Uterus (tissue), 4 donors: ENCODE measurements around the gene ALLC. TPM values are rescaled to one million over a fixed set of nuclear protein-coding genes. Genes with fewer than 3 reads are reported as not detected.

Experiments
- DNase-seq, 2 donors: peaks; one replicate each; pipeline ENCODE4 v3.0.0-alpha.2; 2019 to 2020
- H3K27ac ChIP-seq, 2 donors: fragments of 200-600 bp; sonication (generic); 1 replicate in 1 of 2; 2 replicates in 1 of 2; pipeline ENCODE4 v1.5.1; 2016 to 2018
- H3K27me3 ChIP-seq, 2 donors: fragments of 200-600 bp; sonication (generic); one replicate each; pipeline ENCODE4 v1.5.1; 2018 to 2019; ENCODE audit warnings: control low read depth in 1 of 2
- H3K36me3 ChIP-seq, 2 donors: fragments of 200-600 bp; sonication (generic); one replicate each; pipeline ENCODE4 v1.5.1; 2019; ENCODE audit warnings: control low read depth in 1 of 2
- H3K4me1 ChIP-seq, 2 donors: fragments of 200-600 bp; sonication (generic); one replicate each; pipeline ENCODE4 v1.5.1; 2018 to 2019; ENCODE audit warnings: control low read depth in 1 of 2
- H3K4me3 ChIP-seq, 2 donors: fragments of 200-600 bp; sonication (generic); 1 replicate in 1 of 2; 2 replicates in 1 of 2; pipeline ENCODE4 v1.5.1; 2018 to 2019; ENCODE audit warnings: mild to moderate bottlenecking in 1 of 2
- H3K9me3 ChIP-seq, 2 donors: fragments of 200-600 bp; sonication (generic); one replicate each; pipeline ENCODE4 v1.5.1; 2019; ENCODE audit warnings: control low read depth in 1 of 2
- CTCF ChIP-seq, 4 experiments: fragments of 200-600 bp in 2 of 4; fragments of 450-650 bp in 2 of 4; sonication (generic) in 2 of 4; IDR thresholded peaks; one replicate each; pipeline ENCODE4 v1.5.1; 2016 to 2019; ENCODE audit warnings: antibody characterized with exemption in 4 of 4, mild to moderate bottlenecking in 2 of 4, moderate library complexity in 1 of 4
- POLR2A ChIP-seq, 2 donors: fragments of 450-650 bp; IDR thresholded peaks; one replicate each; pipeline ENCODE4 v1.6.1; 2016; ENCODE audit warnings: antibody characterized with exemption in 2 of 2, mild to moderate bottlenecking in 1 of 2, moderate library complexity in 1 of 2
- intact Hi-C: fragments of 100-400 bp; cut with DNase I; formaldehyde crosslinking; loops from one replicate; pipeline ENCODE4 v1.15.1; 2023; ENCODE audit warnings: low total_unique reads
- total RNA-seq, 4 donors: library from RNA; depleted of rRNA in 3 of 4; stranded (reverse); fragments of >200 nt in 3 of 4; gene quantifications; one replicate each; pipeline versions ENCODE4 v1.1.0 to v1.2.4, GENCODE V29; 2014 to 2023
- donor health status: DM: yes; HTN: yes; CAD: no.

ALLC gene
- total RNA-seq, 4 donors from 2014 or later = not detected

- no peak for DNase-seq
- intact Hi-C loops = no loop called here
- Histone ChIP-seq H3K4me3 (no peak overlapping the region), H3K36me3 (no peaks in the 10 kb centered on the region), H3K27me3 (no peaks in the 10 kb centered on the region), H3K4me1 (no peaks in the 10 kb centered on the region), H3K27ac (no peak overlapping the region), H3K9me3 (no peaks in the 10 kb centered on the region)
- TF ChIP-seq CTCF (IDR thresholded peaks at IDR 0.05) (no peak), POLR2A (IDR thresholded peaks at IDR 0.05) (no peak)
Measured at GRCh38 chr2:3741867-3742602, 84.0 kb downstream of the ALLC start.

DNA sequence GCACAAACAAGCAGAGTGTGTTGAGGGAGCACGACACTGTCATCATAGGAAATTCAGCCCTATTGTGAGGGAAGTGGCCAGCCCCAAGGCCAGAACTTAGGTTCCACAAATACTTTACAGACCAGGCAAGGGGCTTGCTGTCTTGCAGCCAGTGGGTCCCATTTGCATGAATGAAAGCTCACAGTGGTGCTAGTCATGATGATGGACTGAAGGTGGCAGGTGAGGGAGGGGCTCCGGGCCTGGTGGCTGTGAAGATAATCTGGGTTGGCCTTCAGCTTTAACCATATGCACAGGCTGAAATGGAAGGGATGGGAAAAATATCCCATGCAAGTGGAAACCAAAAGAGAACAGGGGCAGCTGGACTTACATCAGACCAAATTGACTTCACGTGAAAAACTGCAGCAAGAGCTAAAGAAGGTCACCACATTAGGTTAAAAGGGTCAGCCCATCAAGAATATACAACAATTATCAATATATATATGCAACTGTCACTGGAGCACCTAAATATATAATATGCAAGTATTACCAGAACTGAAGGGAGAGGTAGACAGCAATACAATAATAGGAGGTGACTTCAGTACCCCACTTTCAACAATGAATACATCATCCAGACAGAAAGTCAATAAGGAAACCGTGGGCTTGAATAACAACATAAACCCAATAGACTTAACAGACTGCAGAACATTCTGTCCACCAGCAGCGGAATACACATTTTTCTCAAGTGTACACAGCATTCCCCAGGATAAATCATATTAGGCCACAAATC is 84.9 kb downstream of the ALLC start:
- no peak for DNase-seq
- Histone ChIP-seq H3K36me3 (no peaks in the 10 kb centered on the region), H3K4me3 (no peak overlapping the region), H3K27me3 (no peaks in the 10 kb centered on the region), H3K9me3 (no peaks in the 10 kb centered on the region), H3K27ac (no peak overlapping the region), H3K4me1 (no peaks in the 10 kb centered on the region)
- TF ChIP-seq POLR2A (IDR thresholded peaks at IDR 0.05) (no peak), CTCF (IDR thresholded peaks at IDR 0.05) (no peak)
- intact Hi-C loops = no loop called here

DNA sequence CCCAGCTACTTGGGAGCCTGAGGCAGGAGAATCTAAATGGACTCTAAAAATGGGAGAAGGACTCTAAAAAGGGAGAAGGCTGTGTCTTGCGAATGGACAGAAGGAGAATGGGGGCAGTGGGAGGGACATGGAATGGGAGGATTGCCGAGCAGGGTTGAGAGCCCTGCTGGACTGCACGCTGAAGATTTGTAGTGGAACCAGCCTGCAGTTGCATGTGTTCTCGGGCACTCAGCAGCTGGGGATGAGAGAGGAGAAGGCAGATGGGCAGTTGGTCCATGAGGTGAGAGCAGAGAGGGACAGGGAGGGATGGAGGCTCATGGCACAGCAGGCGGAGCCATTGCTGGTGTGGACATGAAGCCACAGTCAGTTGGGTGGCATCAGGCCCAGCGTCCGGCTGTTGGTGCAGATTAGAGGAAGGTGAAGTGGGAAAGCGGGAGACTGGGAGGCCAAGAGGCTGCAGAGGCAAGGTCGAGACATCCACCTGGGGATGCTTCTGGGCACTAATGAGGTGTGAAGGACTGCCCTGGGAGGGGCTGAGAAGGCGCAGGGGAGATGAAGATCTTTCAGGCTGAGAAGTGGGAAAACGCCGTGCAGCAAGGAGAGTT is 86.1 kb downstream of the ALLC start:
- intact Hi-C loops = no loop called here
- no peak for TF ChIP-seq POLR2A (IDR thresholded peaks at IDR 0.05)
- TF ChIP-seq CTCF (IDR thresholded peaks at IDR 0.05) = no peak
- no peaks in the 10 kb centered on the region for H3K36me3 ChIP-seq
- no peaks in the 10 kb centered on the region for H3K27me3 ChIP-seq
- H3K4me3 ChIP-seq = no peak overlapping the region
- no peaks in the 10 kb centered on the region for H3K4me1 ChIP-seq
- H3K9me3 ChIP-seq = no peaks in the 10 kb centered on the region
- no peak for DNase-seq
- no peak overlapping the region for H3K27ac ChIP-seq

DNA sequence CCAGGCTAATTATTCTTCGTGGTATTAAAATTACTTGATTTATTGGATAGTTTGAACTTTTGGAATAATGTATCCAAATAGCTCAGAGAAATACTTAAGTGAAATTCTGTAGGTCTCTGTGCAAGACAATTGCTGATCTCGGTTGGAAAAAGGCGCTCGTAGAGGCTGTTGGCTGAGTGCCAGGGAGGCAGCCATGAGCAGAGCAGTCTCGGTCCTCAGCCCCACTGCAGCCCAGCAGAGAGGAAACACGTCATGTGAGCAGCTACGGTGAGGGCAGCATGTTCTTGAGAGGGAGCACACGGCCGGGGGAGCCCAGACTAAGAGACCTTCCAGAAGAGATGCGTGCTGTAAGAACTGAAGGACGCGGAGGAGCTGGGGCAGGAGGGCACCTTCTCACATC is 87.9 kb downstream of the ALLC start:
- TF ChIP-seq POLR2A (IDR thresholded peaks at IDR 0.05) (no peak), CTCF (IDR thresholded peaks at IDR 0.05) (no peak)
- Histone ChIP-seq H3K9me3 (no peaks in the 10 kb centered on the region), H3K36me3 (no peaks in the 10 kb centered on the region), H3K27me3 (no peaks in the 10 kb centered on the region), H3K4me3 (no peak overlapping the region), H3K4me1 (no peaks in the 10 kb centered on the region), H3K27ac (no peak overlapping the region)
- DNase-seq = no peak
- intact Hi-C loops = no loop called here
